GM18508 (cell line): Measurements from ENCODE around the gene ATP13A5.
A peak's percentile ranks its signal among the peaks of the same experiment; 100 is the strongest.

Experiments used
- ATAC-seq: cut with Tn5 transposase; IDR thresholded peaks from one replicate; pipeline ENCODE4 v1.9.1; 2021; ENCODE audit warnings: moderate number of reproducible peaks; ENCODE audit not compliant: insufficient read depth, unreplicated experiment

The ATP13A5 gene

DNA sequence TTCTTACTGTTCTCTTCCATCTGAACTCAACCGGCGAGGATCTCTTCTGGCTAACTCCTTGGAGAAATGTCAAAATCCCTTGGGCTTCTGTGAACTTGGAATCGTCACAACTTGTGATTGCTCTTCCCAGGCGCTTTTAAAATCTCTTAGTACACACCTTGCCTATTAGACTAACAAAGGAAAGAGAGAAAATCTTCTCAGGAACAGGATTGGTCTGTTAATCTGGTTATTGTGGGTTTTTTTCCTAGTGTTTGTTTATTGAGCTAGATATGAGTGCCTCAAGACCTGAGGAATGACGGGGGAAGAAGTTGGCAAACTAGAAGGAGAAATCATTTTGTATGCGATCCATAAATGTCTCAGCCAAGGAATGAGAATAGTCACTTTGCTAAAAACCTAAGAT, at the start of gene ATP13A5:
Gene ATP13A5, minus strand, starts transcription at position 48 of the 400 bp plus-strand sequence. Its CDS starts 28 bp downstream, at position 20.
- ATAC-seq, result no peak

DNA sequence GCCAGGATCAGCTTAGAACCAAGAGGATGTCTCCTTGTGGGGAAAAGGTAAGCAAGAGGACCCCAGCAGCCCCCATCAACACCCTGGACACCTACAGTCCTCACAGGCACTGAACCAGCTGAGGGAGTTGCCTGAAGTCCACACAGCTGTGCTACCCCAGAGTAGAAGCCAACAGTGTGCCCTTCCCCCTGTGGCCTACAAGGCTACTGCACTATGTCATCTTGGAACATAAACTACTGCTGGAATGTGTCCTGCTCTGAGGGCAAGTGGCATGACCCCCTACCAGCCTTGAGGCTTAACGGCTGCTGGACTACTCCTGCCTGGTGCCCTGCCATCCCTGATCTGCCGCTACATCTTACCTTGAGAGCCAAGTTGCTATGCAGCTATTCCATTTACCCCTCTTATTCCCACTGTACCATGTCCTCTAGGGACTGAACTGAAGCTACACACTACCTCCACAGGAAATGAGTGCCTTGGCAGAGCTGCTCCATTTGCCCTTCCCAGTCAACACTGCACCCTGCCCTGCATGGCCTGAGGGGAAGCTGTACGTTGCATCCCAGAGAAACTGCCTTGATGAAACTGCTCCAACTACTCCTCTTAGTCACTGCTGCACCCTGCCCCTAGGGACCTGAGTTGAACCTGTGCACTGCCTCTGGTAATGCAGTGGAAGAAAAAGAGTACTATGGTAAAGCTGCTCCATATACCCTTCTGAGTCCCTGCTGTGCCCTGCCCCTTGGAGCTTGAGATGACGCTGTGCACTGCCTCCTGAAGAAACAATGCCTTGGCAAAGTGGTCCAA, 40.2 kb upstream of the ATP13A5 start:
- ATAC-seq, result no peak

- no peak for ATAC-seq
Observed at GRCh38 chr3:193416629-193417028, 38.1 kb upstream of the ATP13A5 start.

- no peak for ATAC-seq
Observed at GRCh38 chr3:193407688-193408087, 29.1 kb upstream of the ATP13A5 start.

DNA sequence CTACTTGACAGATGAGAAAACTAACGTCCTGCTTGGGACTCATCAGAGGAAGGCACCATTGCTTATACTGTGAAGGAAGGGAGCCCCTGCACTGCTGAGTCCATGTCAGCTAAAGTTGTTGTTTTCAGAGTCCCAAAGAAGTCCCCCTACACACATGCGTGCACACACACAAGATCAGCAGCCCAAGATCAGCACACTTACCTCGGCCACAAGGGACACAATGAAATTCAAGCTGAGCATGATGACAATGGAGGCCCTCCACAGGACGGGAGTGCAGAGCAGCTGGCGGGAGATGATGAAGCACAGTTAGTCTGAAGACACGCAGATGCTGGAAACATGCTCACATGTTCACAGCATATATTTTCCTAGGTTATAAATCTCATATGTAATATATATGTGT, 28.6 kb upstream of the ATP13A5 start:
- ATAC-seq, result no peak

DNA sequence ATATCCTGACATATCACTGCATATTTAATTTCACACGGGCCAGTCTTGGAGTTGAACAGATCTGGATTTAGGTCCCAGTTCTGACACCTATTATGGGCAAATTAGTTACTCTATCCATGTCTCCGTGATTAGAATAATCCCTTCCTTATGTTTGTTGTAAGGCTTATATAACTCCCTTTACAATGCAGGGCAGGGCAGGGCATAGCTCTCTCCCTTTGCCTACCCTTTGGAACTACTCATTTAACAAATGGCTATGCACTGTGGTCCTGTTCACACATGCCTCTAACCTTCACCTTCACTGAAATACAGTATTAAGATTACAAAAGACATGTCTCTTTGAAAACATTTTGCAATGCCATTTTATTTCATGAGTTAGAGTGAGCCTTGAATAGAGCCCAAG, 24.8 kb upstream of the ATP13A5 start:
- ATAC-seq, result no peak

DNA sequence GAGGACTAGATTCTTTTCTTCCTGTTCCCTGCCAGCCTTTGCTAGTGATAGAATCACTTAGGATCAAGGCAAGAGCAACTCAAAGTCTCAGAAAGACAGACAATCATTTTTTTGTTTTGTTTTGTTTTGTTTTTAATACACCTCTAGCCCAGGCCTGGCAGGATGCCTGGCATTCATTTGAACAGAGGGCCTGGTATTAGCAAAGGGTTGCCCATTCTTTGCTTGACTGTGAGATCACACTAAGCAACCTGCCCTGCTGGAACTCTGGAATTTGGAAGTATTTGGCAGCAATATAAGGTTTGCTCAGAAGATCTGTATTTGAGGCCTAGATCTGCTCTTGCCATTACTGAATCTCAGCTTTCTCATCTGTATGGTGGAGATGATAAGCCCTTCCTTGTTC, 21.8 kb upstream of the ATP13A5 start:
- no peak for ATAC-seq

GRCh38 chr3:193396451-193397244, 18.1 kb upstream of the ATP13A5 start:
- no peak for ATAC-seq

DNA sequence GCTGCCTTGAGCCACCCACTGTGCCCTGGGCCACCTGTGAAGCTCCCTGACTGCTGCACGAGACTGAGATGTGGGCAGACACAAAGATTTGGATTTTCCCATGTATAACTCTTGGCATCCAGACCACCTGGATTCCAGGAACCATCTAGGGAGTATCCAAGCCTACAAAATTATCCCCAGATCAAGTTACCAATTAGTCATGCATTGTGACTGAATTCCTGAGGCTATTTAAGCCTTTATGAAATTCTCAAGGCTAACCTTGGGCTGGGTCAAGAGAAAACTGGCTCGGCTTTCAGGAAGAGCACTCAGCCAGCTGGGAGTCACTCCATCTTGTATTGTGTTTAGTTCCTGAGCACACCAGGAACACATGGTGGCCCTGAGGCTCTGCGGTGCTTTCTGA, 13.3 kb upstream of the ATP13A5 start:
- ATAC-seq, result no peak

- no peak for ATAC-seq
Observed at GRCh38 chr3:193389335-193389734, 10.8 kb upstream of the ATP13A5 start.

DNA sequence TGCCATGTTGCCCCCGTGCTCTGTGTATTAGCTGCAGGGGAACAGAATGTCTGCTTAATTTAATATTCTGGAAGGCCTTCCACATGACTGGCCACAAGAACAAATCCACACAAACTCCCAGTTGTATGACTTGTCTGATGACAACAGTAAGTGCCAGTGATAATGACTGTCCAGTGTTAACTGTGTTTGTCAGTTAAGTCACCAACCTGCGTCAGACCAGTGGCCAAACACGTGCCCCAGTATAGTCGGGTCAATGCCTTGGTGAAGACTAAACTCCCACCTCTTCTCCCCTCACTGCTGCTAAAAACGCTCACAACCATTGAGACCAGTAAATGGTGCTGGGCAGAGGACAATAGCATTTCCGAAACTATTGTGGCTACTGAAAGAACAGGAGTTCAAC, 9.8 kb upstream of the ATP13A5 start:
- ATAC-seq, result no peak

DNA sequence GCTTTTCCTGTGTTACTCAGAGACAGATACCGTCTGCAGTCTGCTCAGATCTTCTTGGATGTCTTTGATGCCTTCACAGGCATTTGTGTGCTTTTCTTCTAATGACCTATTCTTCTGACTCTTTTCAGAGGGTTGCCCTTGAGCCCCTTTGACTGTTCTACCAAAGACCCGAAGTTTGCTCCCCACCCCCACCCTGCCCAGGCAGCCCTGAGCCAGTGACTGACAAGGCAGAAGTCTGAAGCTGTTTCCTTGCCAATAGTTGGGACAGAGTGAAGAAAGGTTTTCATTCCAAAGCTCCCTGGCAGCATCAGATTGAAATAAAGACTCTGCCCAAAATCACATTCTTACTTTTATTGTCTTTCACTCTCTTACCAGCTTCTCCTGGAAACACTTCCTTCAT, 9.0 kb upstream of the ATP13A5 start:
- no peak for ATAC-seq

GRCh38 chr3:193377591-193377990, 962 bp downstream of the ATP13A5 start:
- ATAC-seq, result no peak

DNA sequence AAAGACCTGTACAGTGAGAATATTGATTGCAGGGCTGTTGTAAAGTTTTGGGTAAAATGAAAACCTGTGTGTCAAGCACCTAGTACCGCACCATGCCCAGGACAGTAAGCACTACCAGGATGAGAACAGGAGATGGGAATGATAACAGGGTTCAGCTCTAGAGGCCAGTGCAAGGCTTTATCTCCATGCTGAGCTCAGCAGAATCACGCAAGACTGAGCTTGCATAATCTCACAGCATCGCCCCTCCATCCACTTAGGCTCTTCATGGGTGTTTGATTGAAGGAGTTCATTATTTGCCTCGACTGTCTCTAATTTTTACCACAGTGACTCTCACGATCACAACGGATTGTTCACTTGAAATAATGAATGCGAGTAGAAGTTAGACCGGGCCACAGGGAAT, 2.9 kb downstream of the ATP13A5 start:
- ATAC-seq, result no peak

GRCh38 chr3:193372783-193373182, 5.8 kb downstream of the ATP13A5 start:
- peak; percentile 60 for ATAC-seq

GRCh38 chr3:193367868-193368267, 10.7 kb downstream of the ATP13A5 start:
- ATAC-seq, result no peak

DNA sequence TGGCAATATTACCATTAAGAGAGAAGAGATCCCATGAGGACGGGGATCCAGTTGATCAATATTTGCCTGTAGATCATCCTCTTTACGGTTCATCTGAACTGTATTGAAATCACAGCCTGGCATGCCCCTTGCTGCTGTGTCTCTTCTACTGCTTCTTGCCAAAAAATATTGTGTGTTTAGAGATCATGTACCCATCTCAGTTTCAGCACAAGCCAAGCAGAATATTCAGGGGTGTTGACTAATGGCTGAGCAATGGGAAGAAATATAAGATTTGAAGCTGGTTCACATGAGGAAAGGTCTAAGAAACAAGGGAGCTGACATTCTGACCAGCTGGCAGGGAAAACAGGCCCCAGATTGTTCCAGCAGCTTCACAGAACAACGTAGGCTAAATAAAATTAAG, 21.3 kb downstream of the ATP13A5 start:
- ATAC-seq, result no peak

DNA sequence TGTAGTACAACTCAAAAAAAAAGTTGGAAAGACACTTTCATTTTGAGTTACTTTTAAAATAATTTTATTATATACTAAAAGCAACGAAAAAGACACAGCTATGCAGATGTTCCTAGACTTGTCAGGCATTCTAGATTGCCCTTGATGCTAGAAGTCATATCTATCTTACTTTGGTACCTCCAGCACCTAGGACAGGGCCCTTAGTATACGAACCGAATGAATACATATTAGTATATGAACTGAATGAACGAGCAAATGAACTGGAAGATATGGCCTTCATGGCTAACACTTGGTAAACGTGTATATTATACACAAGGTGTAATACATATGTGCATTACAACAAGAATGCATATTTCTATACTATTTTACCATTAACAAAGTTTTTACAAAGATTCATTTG, 24.1 kb downstream of the ATP13A5 start:
- ATAC-seq, result no peak

DNA sequence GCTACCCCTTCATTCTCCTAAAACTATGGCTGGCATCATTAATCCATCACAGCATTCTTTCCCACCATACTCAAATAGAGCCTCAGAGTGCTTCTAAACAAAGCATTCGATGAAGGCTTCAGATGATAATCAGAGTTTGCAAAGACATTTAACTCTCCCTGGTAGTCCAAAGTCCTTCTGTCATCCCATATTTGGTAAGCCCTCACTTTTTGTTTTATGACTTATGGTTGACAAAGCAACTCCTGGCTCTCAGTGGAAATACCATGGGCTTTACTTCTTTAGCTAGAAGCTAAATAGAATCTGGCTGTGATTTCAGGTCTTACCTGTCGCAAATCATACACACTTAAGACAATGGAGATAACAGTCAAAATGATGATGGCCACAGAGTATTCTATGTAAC, 27.8 kb downstream of the ATP13A5 start:
- ATAC-seq, result no peak

- ATAC-seq, result no peak
Observed at GRCh38 chr3:193348686-193349085, 29.9 kb downstream of the ATP13A5 start.
